B cell (primary cell): ENCODE measurements around the gene OR2AT4. TPM values are rescaled to one million over a fixed set of nuclear protein-coding genes. Genes with fewer than 3 reads are reported as not detected.
"Not testable (repeated sequence)": the region's sequence is repeated elsewhere in the genome, so short reads cannot be mapped to it uniquely, and the experiment has no call there.

Experiments
- ATAC-seq: fragments of 200-7000 bp; cut with Tn5 transposase; one replicate; pipeline ENCODE4 v1.10.0; 2021; ENCODE audit warnings: low read depth, mild to moderate bottlenecking, moderate number of reproducible peaks, moderate library complexity
- CTCF ChIA-PET: fragments of 350-600 bp; sonication (Branson Sonifier 250); formaldehyde crosslinking; loops from one replicate; lab custom pipeline; 2021; ENCODE audit warnings: antibody characterized with exemption, inconsistent platforms; lab: Charles Lee
- POLR2A ChIA-PET: fragments of 350-600 bp; sonication (Branson Sonifier 250); formaldehyde crosslinking; loops from one replicate; lab custom pipeline; 2021; ENCODE audit warnings: antibody characterized with exemption; lab: Charles Lee
- DNase-seq: peaks from one replicate; pipeline ENCODE4 v3.0.0; 2013
- H2AFZ ChIP-seq: 2 replicates; pipeline ENCODE4 v1.6.1; 2012; ENCODE audit warnings: mild to moderate bottlenecking, low read depth, low read length; ENCODE audit not compliant: insufficient read depth, poor library complexity, severe bottlenecking
- H3K27ac ChIP-seq, 2 donors: 1 replicate in 1 of 2; 2 replicates in 1 of 2; pipeline ENCODE4 v1.5.1; 2012 to 2013; ENCODE audit warnings: low read length in 2 of 2, mild to moderate bottlenecking in 2 of 2, moderate library complexity in 1 of 2
- H3K27me3 ChIP-seq, 4 experiments: fragments of 200-600 bp in 1 of 4; sonication (generic) in 1 of 4; replicated peaks in 1 of 4; 1 replicate in 2 of 4; 2 replicates in 2 of 4; pipeline versions ENCODE4 v1.6.1 to v1.7.0; 2013 to 2016; ENCODE audit warnings: low read length in 3 of 4, mild to moderate bottlenecking in 2 of 4, mixed read lengths in 1 of 4, moderate library complexity in 1 of 4; ENCODE audit not compliant: insufficient read depth in 4 of 4, control insufficient read depth in 3 of 4; ENCODE audit errors: control extremely low read depth in 1 of 4
- H3K36me3 ChIP-seq, 2 experiments: replicated peaks in 1 of 2; 1 replicate in 1 of 2; 2 replicates in 1 of 2; pipeline versions ENCODE4 v1.6.1 to v1.7.1; 2013; ENCODE audit warnings: low read length in 1 of 2; ENCODE audit not compliant: insufficient read depth in 2 of 2, control insufficient read depth in 1 of 2; ENCODE audit errors: control extremely low read depth in 1 of 2, extremely low read depth in 1 of 2
- H3K4me1 ChIP-seq, 2 donors: fragments of 200-600 bp in 1 of 2; sonication (generic) in 1 of 2; 1 replicate in 1 of 2; 2 replicates in 1 of 2; pipeline versions ENCODE4 v1.5.1 to v1.6.1; 2013 to 2017; ENCODE audit warnings: low read length in 2 of 2; ENCODE audit not compliant: control insufficient read depth in 2 of 2, insufficient read depth in 2 of 2
- H3K4me2 ChIP-seq: replicated peaks from 2 replicates; pipeline ENCODE3; 2012; ENCODE audit warnings: mild to moderate bottlenecking, low read depth, low read length; ENCODE audit not compliant: poor library complexity, severe bottlenecking
- H3K4me3 ChIP-seq, 5 experiments: fragments of 200-600 bp in 1 of 5; sonication (generic) in 1 of 5; 1 replicate in 3 of 5; 2 replicates in 2 of 5; pipeline versions ENCODE4 v1.5.1 to v1.7.0; 2011 to 2016; ENCODE audit warnings: low read length in 4 of 5, mild to moderate bottlenecking in 4 of 5, low read depth in 2 of 5, control low read depth in 1 of 5, moderate library complexity in 1 of 5; ENCODE audit not compliant: insufficient read depth in 1 of 5; ENCODE audit errors: control extremely low read depth in 1 of 5, extremely low read depth in 1 of 5
- H3K79me2 ChIP-seq: fragments of 200-600 bp; sonication (generic); one replicate; pipeline ENCODE4 v1.6.0; 2016; ENCODE audit warnings: low read length; ENCODE audit not compliant: control insufficient read depth, insufficient read depth
- H3K9ac ChIP-seq: fragments of 200-600 bp; sonication (generic); 2 replicates; pipeline ENCODE4 v1.6.1; 2017; ENCODE audit warnings: mild to moderate bottlenecking, low read length, moderate library complexity
- H3K9me3 ChIP-seq, 3 donors: one replicate each; pipeline versions ENCODE4 v1.6.1 to v1.7.1; 2013; ENCODE audit warnings: low read length in 2 of 3; ENCODE audit not compliant: control insufficient read depth in 2 of 3, insufficient read depth in 1 of 3; ENCODE audit errors: control extremely low read depth in 1 of 3
- H4K20me1 ChIP-seq: 2 replicates; pipeline ENCODE4 v1.6.0; 2012; ENCODE audit warnings: mild to moderate bottlenecking, low read length; ENCODE audit not compliant: insufficient read depth, control insufficient read depth, poor library complexity, severe bottlenecking
- H3K27ac Mint-ChIP-seq: one replicate; pipeline ENCODE4 v1.8.0; 2021; ENCODE audit warnings: mixed read lengths
- H3K27me3 Mint-ChIP-seq: one replicate; pipeline ENCODE4 v1.8.0; 2021; ENCODE audit warnings: mixed read lengths
- H3K4me1 Mint-ChIP-seq: one replicate; pipeline ENCODE4 v1.8.0; 2021; ENCODE audit warnings: mixed read lengths
- H3K4me3 Mint-ChIP-seq: one replicate; pipeline ENCODE4 v1.8.0; 2021; ENCODE audit warnings: mixed read lengths
- H3K9me3 Mint-ChIP-seq: one replicate; pipeline ENCODE4 v1.8.0; 2022; ENCODE audit warnings: mixed read lengths; ENCODE audit not compliant: insufficient read depth
- EZH2 ChIP-seq: IDR thresholded peaks from 2 replicates; pipeline ENCODE4 v1.6.1; 2012; ENCODE audit warnings: borderline replicate concordance, low read depth, mild to moderate bottlenecking, moderate library complexity, low read length; ENCODE audit not compliant: insufficient read depth, poor library complexity, severe bottlenecking
- WGBS: methylation state at CpG from one replicate; pipeline ENCODE4 v1.1.5; 2013; ENCODE audit warnings: missing lambda C conversion rate; ENCODE audit not compliant: insufficient coverage; 5-methylcytosine and 5-hydroxymethylcytosine counted together
- intact Hi-C: fragments of 100-400 bp; cut with micrococcal nuclease; formaldehyde crosslinking; loops from one replicate; pipeline ENCODE4 v1.10.0; 2022
- polyA plus RNA-seq: library from polyadenylated mRNA; depleted of rRNA; stranded (reverse); fragments of >200 nt; gene quantifications from 2 replicates; pipeline ENCODE4 v1.2.3, GENCODE V29; 2012
- total RNA-seq, 2 donors: library from RNA; stranded (reverse); fragments of 120-200 nt in 1 of 2; gene quantifications; 1 replicate in 1 of 2; 2 replicates in 1 of 2; pipeline versions ENCODE4 v1.2.3 to v1.2.4, GENCODE V29; 2013 to 2022
- TF ChIP-seq, protein P1 (sequence below): fragments of 200-600 bp; IDR thresholded peaks from one replicate; pipeline ENCODE4 v1.8.0; 2022; ENCODE audit warnings: antibody characterized with exemption, mild to moderate bottlenecking

OR2AT4 gene
- total and polyA plus RNA-seq, 2 donors (not counting 1 experiment from before 2014, with no cell fraction given): not detected

DNA sequence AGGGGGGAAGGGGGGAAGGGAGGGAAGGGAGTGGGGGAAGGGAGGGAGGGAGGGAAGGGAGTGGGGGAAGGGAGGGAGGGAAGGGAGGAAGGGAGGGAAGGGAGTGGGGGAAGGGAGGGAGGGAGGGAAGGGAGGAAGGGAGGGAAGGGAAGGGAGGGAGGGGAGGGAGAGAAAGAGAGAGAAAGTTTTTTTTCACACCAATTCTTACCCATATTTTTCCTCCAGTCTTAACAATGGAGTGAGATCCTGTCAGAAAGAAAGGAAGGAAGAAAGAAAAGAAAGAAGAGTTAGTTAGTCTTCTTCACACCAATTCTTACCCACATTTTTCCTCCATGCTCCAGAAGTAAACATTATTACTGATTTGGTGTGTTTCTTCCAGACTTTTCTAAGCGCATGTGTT is 3.0 kb upstream of the OR2AT4 start:
- Histone ChIP-seq H3K4me2 (no peak overlapping the region), H3K27ac (no peak overlapping the region), H3K4me3 (no peak overlapping the region), H3K79me2 (no peaks in the 10 kb centered on the region), H4K20me1 (no peaks in the 10 kb centered on the region), H3K27me3 (peaks cover 0 to 10% (median 4%) of the 10 kb centered on the region in 4 experiments), H3K4me1 (no peaks in the 10 kb centered on the region), H3K9me3 (no peaks in the 10 kb centered on the region), H3K36me3 (no peaks in the 10 kb centered on the region), H3K9ac (no peak overlapping the region), H2AFZ (no peak overlapping the region)
- Mint-ChIP-seq H3K4me3 (no peak overlapping the region), H3K27me3 (peaks cover 49% of the 10 kb centered on the region), H3K27ac (no peak overlapping the region), H3K4me1 (no peaks in the 10 kb centered on the region), H3K9me3 (no peaks in the 10 kb centered on the region)
- ChIA-PET CTCF (no interaction called here), POLR2A (no interaction called here)
- intact Hi-C loops: no loop called here
- DNase-seq (no peak), ATAC-seq (no peak)
- WGBS: no CpG with 5 or more reads among the region's 1 CpG
- TF ChIP-seq, protein P1, sequence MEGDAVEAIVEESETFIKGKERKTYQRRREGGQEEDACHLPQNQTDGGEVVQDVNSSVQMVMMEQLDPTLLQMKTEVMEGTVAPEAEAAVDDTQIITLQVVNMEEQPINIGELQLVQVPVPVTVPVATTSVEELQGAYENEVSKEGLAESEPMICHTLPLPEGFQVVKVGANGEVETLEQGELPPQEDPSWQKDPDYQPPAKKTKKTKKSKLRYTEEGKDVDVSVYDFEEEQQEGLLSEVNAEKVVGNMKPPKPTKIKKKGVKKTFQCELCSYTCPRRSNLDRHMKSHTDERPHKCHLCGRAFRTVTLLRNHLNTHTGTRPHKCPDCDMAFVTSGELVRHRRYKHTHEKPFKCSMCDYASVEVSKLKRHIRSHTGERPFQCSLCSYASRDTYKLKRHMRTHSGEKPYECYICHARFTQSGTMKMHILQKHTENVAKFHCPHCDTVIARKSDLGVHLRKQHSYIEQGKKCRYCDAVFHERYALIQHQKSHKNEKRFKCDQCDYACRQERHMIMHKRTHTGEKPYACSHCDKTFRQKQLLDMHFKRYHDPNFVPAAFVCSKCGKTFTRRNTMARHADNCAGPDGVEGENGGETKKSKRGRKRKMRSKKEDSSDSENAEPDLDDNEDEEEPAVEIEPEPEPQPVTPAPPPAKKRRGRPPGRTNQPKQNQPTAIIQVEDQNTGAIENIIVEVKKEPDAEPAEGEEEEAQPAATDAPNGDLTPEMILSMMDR: no peak
- TF ChIP-seq EZH2: no peak

DNA sequence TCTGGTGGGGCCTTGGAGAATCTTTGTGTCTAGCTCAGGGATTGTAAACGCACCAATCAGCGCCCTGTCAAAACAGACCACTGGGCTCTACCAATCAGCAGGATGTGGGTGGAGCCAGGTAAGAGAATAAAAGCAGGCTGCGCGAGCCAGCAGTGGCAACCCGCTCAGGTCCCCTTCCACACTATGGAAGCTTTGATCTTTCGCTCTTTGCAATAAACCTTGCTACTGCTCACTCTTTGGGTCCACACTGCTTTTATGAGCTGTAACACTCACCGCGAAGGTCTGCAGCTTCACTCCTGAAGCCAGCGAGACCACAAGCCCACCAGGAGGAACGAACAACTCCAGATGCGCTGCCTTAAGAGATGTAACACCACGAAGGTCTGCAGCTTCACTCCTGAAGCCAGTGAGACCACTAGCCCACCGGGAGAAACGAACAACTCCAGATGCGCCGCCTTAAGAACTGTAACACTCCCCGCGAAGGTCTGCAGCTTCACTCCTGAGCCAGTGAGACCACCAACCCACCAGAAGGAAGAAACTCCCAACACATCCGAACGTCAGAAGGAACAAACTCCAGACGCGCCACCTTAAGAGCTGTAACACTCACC is 2.3 kb upstream of the OR2AT4 start:
- ATAC-seq, H3K4me3 Mint-ChIP-seq, H3K4me3 ChIP-seq, intact Hi-C loops, CTCF ChIA-PET, H3K4me1 Mint-ChIP-seq, H3K9me3 ChIP-seq, POLR2A ChIA-PET, H3K36me3 ChIP-seq, H3K27ac Mint-ChIP-seq, H4K20me1 ChIP-seq, H3K4me2 ChIP-seq, H3K79me2 ChIP-seq, H3K9ac ChIP-seq, H2AFZ ChIP-seq, H3K27ac ChIP-seq, H3K4me1 ChIP-seq, H3K9me3 Mint-ChIP-seq, DNase-seq: not testable (repeated sequence)
- WGBS: 95% methylated on average over 18 of the region's 22 CpGs
- peaks cover 45% of the 10 kb centered on the region for H3K27me3 Mint-ChIP-seq
- H3K27me3 ChIP-seq: peaks cover 0 to 12% (median 4%) of the 10 kb centered on the region in 4 experiments

DNA sequence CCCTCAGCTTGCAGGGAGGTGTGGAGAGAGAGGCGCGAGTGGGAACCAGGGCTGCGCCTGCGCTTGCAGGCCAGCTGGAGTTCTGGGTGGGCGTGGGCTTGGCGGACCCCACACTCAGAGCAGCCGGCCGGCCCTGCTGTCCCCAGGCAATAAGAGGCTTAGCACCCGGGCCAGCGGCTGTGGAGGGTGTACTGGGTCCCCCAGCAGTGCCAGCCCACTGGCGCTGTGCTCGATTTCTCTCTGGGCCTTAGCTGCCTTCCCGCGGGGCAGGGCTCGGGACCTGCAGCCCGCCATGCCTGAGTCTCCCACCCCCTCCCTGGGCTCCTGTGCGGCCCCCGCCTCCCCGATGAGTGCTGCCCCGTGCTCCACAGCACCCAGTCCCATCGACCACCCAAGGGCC is 1.5 kb upstream of the OR2AT4 start:
- H3K4me3 Mint-ChIP-seq, CTCF ChIA-PET, H3K4me1 Mint-ChIP-seq, H3K9ac ChIP-seq, H2AFZ ChIP-seq, POLR2A ChIA-PET, H3K4me2 ChIP-seq, DNase-seq, H3K79me2 ChIP-seq, ATAC-seq, H3K4me3 ChIP-seq, H3K27ac ChIP-seq, H4K20me1 ChIP-seq, H3K36me3 ChIP-seq, H3K9me3 ChIP-seq, intact Hi-C loops, H3K4me1 ChIP-seq, H3K9me3 Mint-ChIP-seq, H3K27ac Mint-ChIP-seq: not testable (repeated sequence)
- 93% methylated on average over 19 of the region's 21 CpGs for WGBS
- H3K27me3 Mint-ChIP-seq: peaks cover 42% of the 10 kb centered on the region
- peaks cover 0 to 12% (median 4%) of the 10 kb centered on the region in 4 experiments for H3K27me3 ChIP-seq
